DND-41 (cell line): ENCODE data around the gene TRANK1.

Source experiments
- EZH2 ChIP-seq: IDR thresholded peaks from 3 replicates; pipeline ENCODE4 v1.6.1; 2012; ENCODE audit warnings: borderline replicate concordance, low read depth, mild to moderate bottlenecking, moderate library complexity, low read length, inconsistent platforms; ENCODE audit not compliant: severe bottlenecking
- TF ChIP-seq, protein P1 (sequence below): IDR thresholded peaks from 2 replicates; pipeline ENCODE4 v1.5.1; 2012; ENCODE audit warnings: borderline replicate concordance, low read length, moderate library complexity, mild to moderate bottlenecking; ENCODE audit not compliant: poor library complexity, severe bottlenecking; ENCODE audit errors: extremely low read depth

DNA sequence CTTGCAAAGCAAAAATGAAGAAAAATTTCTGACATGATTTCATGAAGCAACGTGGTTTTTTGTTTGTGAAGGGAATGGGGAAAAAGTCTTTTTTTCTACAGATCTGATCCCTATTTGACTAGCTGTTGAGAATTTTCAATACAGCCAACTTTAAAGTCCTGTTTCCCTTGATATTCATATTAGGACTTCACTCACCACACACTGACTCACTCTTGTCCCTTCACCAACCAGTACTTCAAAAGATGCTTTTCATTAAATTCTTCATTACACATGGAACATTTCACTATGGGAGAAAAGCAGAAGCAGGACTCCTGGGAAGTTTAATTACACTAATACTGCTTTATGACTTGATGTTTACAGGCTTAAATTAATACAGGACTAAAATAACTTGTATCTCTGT lies 16.6 kb downstream of the TRANK1 start:
- TF ChIP-seq, protein P1, sequence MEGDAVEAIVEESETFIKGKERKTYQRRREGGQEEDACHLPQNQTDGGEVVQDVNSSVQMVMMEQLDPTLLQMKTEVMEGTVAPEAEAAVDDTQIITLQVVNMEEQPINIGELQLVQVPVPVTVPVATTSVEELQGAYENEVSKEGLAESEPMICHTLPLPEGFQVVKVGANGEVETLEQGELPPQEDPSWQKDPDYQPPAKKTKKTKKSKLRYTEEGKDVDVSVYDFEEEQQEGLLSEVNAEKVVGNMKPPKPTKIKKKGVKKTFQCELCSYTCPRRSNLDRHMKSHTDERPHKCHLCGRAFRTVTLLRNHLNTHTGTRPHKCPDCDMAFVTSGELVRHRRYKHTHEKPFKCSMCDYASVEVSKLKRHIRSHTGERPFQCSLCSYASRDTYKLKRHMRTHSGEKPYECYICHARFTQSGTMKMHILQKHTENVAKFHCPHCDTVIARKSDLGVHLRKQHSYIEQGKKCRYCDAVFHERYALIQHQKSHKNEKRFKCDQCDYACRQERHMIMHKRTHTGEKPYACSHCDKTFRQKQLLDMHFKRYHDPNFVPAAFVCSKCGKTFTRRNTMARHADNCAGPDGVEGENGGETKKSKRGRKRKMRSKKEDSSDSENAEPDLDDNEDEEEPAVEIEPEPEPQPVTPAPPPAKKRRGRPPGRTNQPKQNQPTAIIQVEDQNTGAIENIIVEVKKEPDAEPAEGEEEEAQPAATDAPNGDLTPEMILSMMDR: no peak
- TF ChIP-seq EZH2: no peak
